ENCODE results near the gene TRAF6.

- TF ChIP-seq CTCF (conservative IDR thresholded peaks at IDR 0.05; ENCODE audit: low read depth, low read length), result no peak
- no peak for TF ChIP-seq EZH2 (IDR thresholded peaks at IDR 0.05; ENCODE audit: low read length, unreplicated experiment)
Measured at GRCh38 chr11:36454941-36455631, 55.0 kb downstream of the TRAF6 start.

Measured in PC-3 (cell line).